Left lung (tissue), 10 donors: Measurements from ENCODE around the gene RNF125. TPM values are rescaled to one million over a fixed set of nuclear protein-coding genes. Genes with fewer than 3 reads are reported as not detected.
A peak's percentile ranks its signal among the peaks of the same experiment; 100 is the strongest.

Source experiments
- ATAC-seq: fragments of 200-7000 bp; cut with Tn5 transposase; one replicate; pipeline ENCODE4 v1.9.1; 2020; ENCODE audit warnings: moderate library complexity
- DNase-seq, 4 donors: peaks; one replicate each; pipeline ENCODE4 v3.0.0-alpha.2; 2013 to 2020
- H3K27ac ChIP-seq, 2 donors: fragments of 200-600 bp; sonication (generic) in 1 of 2; one replicate each; pipeline versions ENCODE4 v1.5.0 to v1.8.0; 2020 to 2021
- H3K27me3 ChIP-seq, 2 donors: fragments of 200-600 bp; sonication (generic) in 1 of 2; one replicate each; pipeline versions ENCODE4 v1.5.0 to v1.8.0; 2020 to 2021
- H3K36me3 ChIP-seq, 2 donors: fragments of 200-600 bp; sonication (generic) in 1 of 2; one replicate each; pipeline versions ENCODE4 v1.5.0 to v1.8.0; 2020 to 2021
- H3K4me1 ChIP-seq, 2 donors: fragments of 200-600 bp; one replicate each; pipeline ENCODE4 v1.8.0; 2021
- H3K4me3 ChIP-seq, 2 donors: fragments of 200-600 bp; sonication (generic) in 1 of 2; one replicate each; pipeline versions ENCODE4 v1.5.0 to v1.8.0; 2020 to 2021; ENCODE audit warnings: mild to moderate bottlenecking in 1 of 2
- H3K9me3 ChIP-seq, 2 donors: fragments of 200-600 bp; sonication (generic) in 1 of 2; one replicate each; pipeline versions ENCODE4 v1.5.0 to v1.8.0; 2020 to 2021
- CTCF ChIP-seq, 2 donors: fragments of 200-600 bp; sonication (generic) in 1 of 2; IDR thresholded peaks; one replicate each; pipeline versions ENCODE4 v1.5.0 to v1.8.0; 2021; ENCODE audit warnings: antibody characterized with exemption in 2 of 2
- intact Hi-C, 2 donors: fragments of 100-400 bp; cut with DNase I; formaldehyde crosslinking; loops; one replicate each; pipeline versions ENCODE4 v1.11.2 to v1.14.2; 2022
- polyA plus RNA-seq, 6 donors: library from polyadenylated mRNA; unstranded; fragments of 120-200 nt; gene quantifications; one replicate each; pipeline ENCODE4 v1.2.1, GENCODE V29; 2013; ENCODE audit not compliant: insufficient read length in 6 of 6
- total RNA-seq, 2 donors: library from RNA; stranded (reverse); fragmentation: NEBNext Ultra II Directional; extraction: Animal tissue kit (Norgen Biotek cat#: 25700); gene quantifications; one replicate each; pipeline ENCODE4 v1.2.1, GENCODE V29; 2021
- donor health status: DM: no; HTN: yes; CAD: no.
- donor health status: DM: no; HTN: no; CAD: no.

RNF125 gene
- total and polyA plus RNA-seq, 8 donors, result 4.3 to 9.7 (median 8.1) TPM

GRCh38 chr18:32056613-32057358, 38.2 kb downstream of the RNF125 start:
- Histone ChIP-seq H3K9me3 (no peaks in the 10 kb centered on the region), H3K4me3 (no peak overlapping the region), H3K36me3 (no peaks in the 10 kb centered on the region), H3K27ac (no peak overlapping the region), H3K27me3 (no peaks in the 10 kb centered on the region), H3K4me1 (peaks cover 0 to 4% of the 10 kb centered on the region in 2 donors)
- intact Hi-C loops, result no loop called here
- ATAC-seq (no peak), DNase-seq (no peak)
- no peak for TF ChIP-seq CTCF (IDR thresholded peaks at IDR 0.05)

- TF ChIP-seq CTCF (IDR thresholded peaks at IDR 0.05), result no peak
- peaks cover 0 to 4% of the 10 kb centered on the region in 2 donors for H3K4me1 ChIP-seq
- ATAC-seq, result no peak
- no peaks in the 10 kb centered on the region for H3K36me3 ChIP-seq
- intact Hi-C loops, result no loop called here
- H3K4me3 ChIP-seq, result no peak overlapping the region
- H3K27me3 ChIP-seq, result no peaks in the 10 kb centered on the region
- DNase-seq, result no peak
- no peaks in the 10 kb centered on the region for H3K9me3 ChIP-seq
- H3K27ac ChIP-seq, result no peak overlapping the region
These were observed 39.1 kb downstream of the RNF125 start for GRCh38 chr18:32057624-32058165.

GRCh38 chr18:32060026-32060425, 41.4 kb downstream of the RNF125 start:
- TF ChIP-seq CTCF (IDR thresholded peaks at IDR 0.05), result no peak
- Histone ChIP-seq H3K4me1 (peaks cover 0 to 4% of the 10 kb centered on the region in 2 donors), H3K27ac (no peak overlapping the region), H3K27me3 (no peaks in the 10 kb centered on the region), H3K9me3 (no peaks in the 10 kb centered on the region), H3K36me3 (no peaks in the 10 kb centered on the region), H3K4me3 (no peak overlapping the region)
- intact Hi-C loops, result no loop called here
- ATAC-seq (no peak), DNase-seq (no peak)

- ATAC-seq (no peak), DNase-seq (no peak)
- H3K4me1 ChIP-seq, result no peaks in the 10 kb centered on the region
- H3K4me3 ChIP-seq, result no peak overlapping the region
- no peak for TF ChIP-seq CTCF (IDR thresholded peaks at IDR 0.05)
- H3K36me3 ChIP-seq, result peaks cover 0 to 4% of the 10 kb centered on the region in 2 donors
- H3K27me3 ChIP-seq, result no peaks in the 10 kb centered on the region
- intact Hi-C loops, result no loop called here
- no peak overlapping the region for H3K27ac ChIP-seq
- H3K9me3 ChIP-seq, result no peaks in the 10 kb centered on the region
These were observed 48.9 kb downstream of the RNF125 start for GRCh38 chr18:32067375-32068167.

- H3K9me3 ChIP-seq, result no peaks in the 10 kb centered on the region
- no peak overlapping the region for H3K27ac ChIP-seq
- ATAC-seq, result peak; percentile 40
- H3K36me3 ChIP-seq, result no peaks in the 10 kb centered on the region
- TF ChIP-seq CTCF (IDR thresholded peaks at IDR 0.05), result peak; percentile 11 to 14
- H3K27me3 ChIP-seq, result no peaks in the 10 kb centered on the region
- no peak overlapping the region for H3K4me3 ChIP-seq
- no peak for DNase-seq
- no peaks in the 10 kb centered on the region for H3K4me1 ChIP-seq
- intact Hi-C loops, result no loop called here
These were observed 53.7 kb downstream of the RNF125 start for GRCh38 chr18:32072321-32072720.
